ENCODE results near the gene NFATC2. TPM values are rescaled to one million over a fixed set of nuclear protein-coding genes. Genes with fewer than 3 reads are reported as not detected.

Gene NFATC2
- total RNA-seq, 2 experiments from 2014 or later = 53.3 to 56.9 TPM

GRCh38 chr20:51368461-51369211 lies 173.9 kb downstream of the NFATC2 start:
- H3K27me3 Mint-ChIP-seq = peaks cover 3% of the 10 kb centered on the region

DNA sequence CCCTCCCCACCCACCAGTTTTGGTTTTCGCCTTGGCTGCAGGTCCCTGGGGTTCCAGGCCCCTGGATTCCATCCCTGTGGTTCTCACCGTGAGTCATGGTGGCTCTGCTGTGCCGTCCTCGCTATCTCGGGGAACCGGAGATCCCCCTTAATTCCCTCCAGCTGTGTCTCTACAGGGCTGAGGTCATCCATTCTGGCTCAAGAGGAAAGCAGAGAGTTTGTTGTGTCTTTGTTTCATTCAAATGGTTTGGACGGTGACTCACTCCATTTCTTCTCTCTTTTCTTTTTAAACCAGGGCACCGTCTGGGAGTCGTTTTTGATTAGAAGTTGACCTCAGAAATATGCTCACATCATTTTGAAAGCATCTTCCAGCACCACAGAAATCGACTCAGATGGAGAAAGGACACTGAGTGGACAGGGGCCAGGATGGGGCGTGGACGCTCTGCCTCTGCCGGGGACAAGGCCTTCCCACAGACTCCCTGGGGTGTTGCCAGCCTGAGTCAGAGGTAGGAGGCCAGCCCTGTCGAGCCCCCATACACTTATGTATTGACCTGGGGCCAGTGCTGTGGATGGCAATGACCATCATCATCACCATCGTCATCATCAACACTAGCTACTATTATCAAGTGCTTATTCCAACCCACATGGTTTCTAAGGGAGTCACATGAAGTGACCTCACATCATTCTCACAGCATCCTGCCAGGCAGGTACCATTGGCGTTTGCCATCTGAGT lies 176.2 kb downstream of the NFATC2 start:
- DNase-seq = no peak
- CTCF ChIA-PET = interaction anchor here (0.6 kb wide), 1 partner anchor 230 kb away, joined by 4 read pairs; no protein-coding TSS in a partner anchor
- Mint-ChIP-seq H3K36me3 (ENCODE audit: low read depth) (peaks cover 5% of the 10 kb centered on the region), H3K4me1 (peaks cover 15% of the 10 kb centered on the region), H3K4me3 (no peak overlapping the region), H3K27me3 (peaks cover 3% of the 10 kb centered on the region), H3K9me3 (peaks cover 4% of the 10 kb centered on the region), H3K27ac (no peak overlapping the region)
- POLR2A ChIA-PET = no interaction called here

More at GRCh38 chr20:51368461-51369211, 173.9 kb downstream of the NFATC2 start:
- POLR2A ChIA-PET = no interaction called here
- Mint-ChIP-seq H3K9me3 (peaks cover 4% of the 10 kb centered on the region), H3K27ac (no peak overlapping the region), H3K36me3 (ENCODE audit: low read depth) (peaks cover 2% of the 10 kb centered on the region), H3K4me3 (no peak overlapping the region), H3K4me1 (peaks cover 9% of the 10 kb centered on the region)
- CTCF ChIA-PET = interaction anchor here (0.7 to 1.3 kb wide), 3 partner anchors 20 to 811 kb away, joined by 3 to 6 read pairs (median 5); no protein-coding TSS in a partner anchor
- no peak for DNase-seq

- Mint-ChIP-seq H3K27me3 (peaks cover 3% of the 10 kb centered on the region), H3K36me3 (ENCODE audit: low read depth) (peaks cover 5% of the 10 kb centered on the region), H3K9me3 (peaks cover 4% of the 10 kb centered on the region), H3K4me1 (peaks cover 15% of the 10 kb centered on the region), H3K27ac (no peak overlapping the region), H3K4me3 (no peak overlapping the region)
- CTCF ChIA-PET = no interaction called here
- POLR2A ChIA-PET = no interaction called here
- DNase-seq = no peak
Measured at GRCh38 chr20:51365670-51366069, 176.8 kb downstream of the NFATC2 start.

DNA sequence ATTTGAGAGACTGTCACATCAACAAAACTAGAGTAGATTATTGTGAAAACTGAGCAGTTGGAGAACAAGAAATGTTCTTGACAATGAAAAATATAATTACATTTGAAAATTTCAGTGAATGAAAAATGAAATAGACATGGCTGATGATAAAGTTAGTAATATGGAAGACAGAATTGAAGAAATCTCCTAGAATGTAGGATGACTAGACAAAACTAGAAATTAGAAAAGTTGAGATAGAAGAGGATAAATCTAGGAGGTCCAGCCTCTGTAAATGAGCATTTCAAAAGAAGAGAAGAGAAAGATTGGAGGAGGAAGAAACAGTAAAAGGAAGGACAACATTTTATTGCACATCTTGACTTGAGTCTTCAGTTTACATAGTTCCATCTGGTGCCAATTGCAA lies 178.7 kb downstream of the NFATC2 start:
- POLR2A ChIA-PET = no interaction called here
- Mint-ChIP-seq H3K27me3 (peaks cover 3% of the 10 kb centered on the region), H3K4me3 (no peak overlapping the region), H3K27ac (no peak overlapping the region), H3K4me1 (peaks cover 11% of the 10 kb centered on the region), H3K9me3 (peaks cover 4% of the 10 kb centered on the region), H3K36me3 (ENCODE audit: low read depth) (peaks cover 5% of the 10 kb centered on the region)
- DNase-seq = no peak
- CTCF ChIA-PET = no interaction called here

DNA sequence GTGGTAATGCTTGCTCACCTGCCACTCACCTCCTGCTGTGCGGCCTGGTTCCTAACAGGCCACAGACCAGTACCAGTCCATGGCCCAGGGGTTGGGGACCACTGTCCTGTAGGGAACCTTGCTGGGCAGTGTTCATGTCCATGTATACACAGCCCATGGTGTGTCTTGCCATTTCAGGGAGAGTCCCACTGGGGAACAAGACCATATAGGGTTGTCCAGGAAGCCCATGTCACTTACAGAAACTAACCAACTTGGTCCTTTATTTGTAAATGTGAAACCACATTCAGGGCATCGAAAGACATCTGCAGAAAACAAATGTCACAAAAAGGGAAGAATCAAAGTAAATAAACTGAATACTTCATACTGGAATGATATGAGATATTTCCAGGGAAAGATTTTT lies 179.1 kb downstream of the NFATC2 start:
- no peak overlapping the region for H3K27ac Mint-ChIP-seq
- H3K27me3 Mint-ChIP-seq = peaks cover 3% of the 10 kb centered on the region
- POLR2A ChIA-PET = no interaction called here
- CTCF ChIA-PET = no interaction called here
- H3K4me3 Mint-ChIP-seq = no peak overlapping the region
- H3K4me1 Mint-ChIP-seq = peaks cover 10% of the 10 kb centered on the region
- H3K36me3 Mint-ChIP-seq (ENCODE audit: low read depth) = peaks cover 5% of the 10 kb centered on the region
- peaks cover 4% of the 10 kb centered on the region for H3K9me3 Mint-ChIP-seq
- DNase-seq = no peak

DNA sequence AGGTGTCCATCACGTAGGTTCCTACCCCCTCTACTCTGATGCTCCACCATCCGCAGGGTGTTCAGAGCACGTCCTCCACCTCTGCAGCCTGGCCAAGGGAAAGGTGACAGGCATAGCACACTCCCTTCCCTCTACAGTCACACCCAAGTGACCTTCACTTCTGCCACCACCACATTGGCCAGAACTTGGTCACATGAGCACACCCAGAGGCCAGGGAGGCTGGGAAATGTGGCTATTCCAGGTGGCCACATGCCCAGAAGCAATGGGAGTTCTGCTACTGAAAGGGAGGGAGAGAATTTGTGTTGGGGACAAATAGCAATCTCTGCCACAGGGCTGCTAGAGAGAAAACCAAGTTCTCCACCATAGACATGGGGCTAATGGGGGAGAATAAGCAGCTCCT lies 180.3 kb downstream of the NFATC2 start:
- H3K27ac Mint-ChIP-seq = no peak overlapping the region
- H3K27me3 Mint-ChIP-seq = peaks cover 3% of the 10 kb centered on the region
- POLR2A ChIA-PET = no interaction called here
- CTCF ChIA-PET = no interaction called here
- peaks cover 10% of the 10 kb centered on the region for H3K4me1 Mint-ChIP-seq
- H3K9me3 Mint-ChIP-seq = peaks cover 4% of the 10 kb centered on the region
- no peak overlapping the region for H3K4me3 Mint-ChIP-seq
- DNase-seq = no peak
- peaks cover 5% of the 10 kb centered on the region for H3K36me3 Mint-ChIP-seq (ENCODE audit: low read depth)

DNA sequence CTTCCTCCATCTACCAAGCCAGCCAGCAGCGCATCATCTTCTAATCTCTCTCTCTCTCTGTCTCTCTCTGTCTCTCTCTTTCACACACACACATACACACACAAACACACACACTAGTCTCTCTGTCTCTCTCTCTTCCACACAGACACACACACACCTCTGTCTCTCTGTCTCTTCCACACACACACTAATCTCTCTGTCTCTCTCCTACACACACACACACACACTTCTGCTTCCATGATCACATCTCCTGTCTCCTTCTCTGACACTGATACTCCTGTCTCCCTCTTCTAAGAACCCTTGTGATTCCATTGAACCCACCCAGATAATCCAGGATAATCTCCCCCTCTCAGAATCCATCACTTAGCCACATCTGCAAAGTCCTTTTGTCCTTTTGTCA lies 181.3 kb downstream of the NFATC2 start:
- H3K27me3 Mint-ChIP-seq = no peaks in the 10 kb centered on the region
- H3K4me3 Mint-ChIP-seq = no peak overlapping the region
- H3K9me3 Mint-ChIP-seq = peaks cover 4% of the 10 kb centered on the region
- H3K36me3 Mint-ChIP-seq (ENCODE audit: low read depth) = peaks cover 5% of the 10 kb centered on the region
- ChIA-PET POLR2A (no interaction called here), CTCF (no interaction called here)
- H3K4me1 Mint-ChIP-seq = peaks cover 10% of the 10 kb centered on the region
- H3K27ac Mint-ChIP-seq = no peak overlapping the region
- DNase-seq = no peak

- Mint-ChIP-seq H3K4me1 (peaks cover 10% of the 10 kb centered on the region), H3K36me3 (ENCODE audit: low read depth) (peaks cover 5% of the 10 kb centered on the region), H3K27ac (no peak overlapping the region), H3K4me3 (no peak overlapping the region), H3K27me3 (no peaks in the 10 kb centered on the region), H3K9me3 (peaks cover 4% of the 10 kb centered on the region)
- ChIA-PET CTCF (interaction anchor here (0.6 kb wide), 1 partner anchor 223 kb away, joined by 4 read pairs; no protein-coding TSS in a partner anchor), POLR2A (no interaction called here)
- no peak for DNase-seq
Measured at GRCh38 chr20:51360451-51361201, 181.9 kb downstream of the NFATC2 start.

- CTCF ChIA-PET = interaction anchor here (0.6 kb wide), 1 partner anchor 222 kb away, joined by 4 read pairs; no protein-coding TSS in a partner anchor
Measured at GRCh38 chr20:51359947-51360346, 182.6 kb downstream of the NFATC2 start.

DNA sequence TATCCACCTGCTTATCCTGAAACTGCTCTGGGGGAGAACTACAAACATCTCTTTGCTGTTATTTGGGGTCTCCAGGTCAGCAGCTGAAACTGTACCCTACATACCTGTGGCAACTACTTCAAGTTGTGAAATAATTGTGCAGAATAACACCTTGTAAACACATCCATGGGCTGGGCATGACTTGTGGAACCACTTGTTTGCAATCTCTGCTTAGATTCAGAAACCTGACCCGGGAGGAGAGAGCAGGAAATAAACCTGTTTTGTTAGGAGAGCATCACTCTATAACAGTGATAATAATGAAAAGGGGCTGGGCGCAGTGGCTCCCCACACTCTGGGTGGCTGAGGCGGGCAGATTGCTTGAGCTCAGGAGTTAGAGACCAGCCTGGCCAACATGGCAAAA lies 183.1 kb downstream of the NFATC2 start:
- ChIA-PET CTCF (no interaction called here), POLR2A (no interaction called here)
- H3K27me3 Mint-ChIP-seq = no peaks in the 10 kb centered on the region
- H3K4me3 Mint-ChIP-seq = no peak overlapping the region
- H3K27ac Mint-ChIP-seq = no peak overlapping the region
- peaks cover 20% of the 10 kb centered on the region for H3K4me1 Mint-ChIP-seq
- peaks cover 2% of the 10 kb centered on the region for H3K9me3 Mint-ChIP-seq
- no peak for DNase-seq
- H3K36me3 Mint-ChIP-seq (ENCODE audit: low read depth) = peaks cover 5% of the 10 kb centered on the region

More at GRCh38 chr20:51359947-51360346, 182.6 kb downstream of the NFATC2 start:
- Mint-ChIP-seq H3K9me3 (peaks cover 2% of the 10 kb centered on the region), H3K4me3 (no peak overlapping the region), H3K27ac (no peak overlapping the region), H3K4me1 (peaks cover 15% of the 10 kb centered on the region), H3K27me3 (no peaks in the 10 kb centered on the region), H3K36me3 (ENCODE audit: low read depth) (peaks cover 5% of the 10 kb centered on the region)
- no peak for DNase-seq
- POLR2A ChIA-PET = no interaction called here

DNA sequence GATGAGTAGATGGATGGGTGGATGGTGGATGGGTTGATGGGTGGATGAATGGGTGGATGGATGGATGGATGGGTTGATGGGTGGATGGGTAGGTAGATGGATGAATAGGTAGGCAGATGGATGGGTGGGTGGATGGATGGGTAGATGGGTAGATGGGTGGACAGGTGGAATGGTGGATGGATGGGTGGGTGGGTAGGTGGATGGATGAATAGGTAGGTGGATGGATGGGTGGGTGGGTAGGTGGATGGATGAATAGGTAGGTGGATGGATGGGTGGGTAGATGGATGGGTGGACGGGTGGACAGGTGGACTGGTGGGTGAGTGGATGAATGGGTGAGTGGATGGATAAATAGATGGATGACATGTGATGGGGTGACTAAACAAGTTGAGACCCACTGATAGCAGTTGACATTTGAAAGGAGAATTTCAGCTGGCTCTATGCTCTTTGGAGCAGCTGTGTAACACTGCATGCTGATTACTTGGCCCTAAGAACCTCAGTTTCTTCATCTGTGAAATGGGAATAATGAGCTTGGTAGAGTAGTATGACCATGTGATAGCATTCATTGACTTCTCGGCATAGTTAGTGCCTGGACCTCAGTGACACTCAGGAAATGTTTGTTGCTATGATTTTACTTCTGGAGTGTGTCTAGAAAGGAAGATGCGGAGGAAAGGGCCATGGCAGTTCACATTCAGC lies 184.3 kb downstream of the NFATC2 start:
- CTCF ChIA-PET = no interaction called here
- POLR2A ChIA-PET = no interaction called here
- Mint-ChIP-seq H3K4me1 (peaks cover 13% of the 10 kb centered on the region), H3K27ac (no peak overlapping the region), H3K4me3 (no peak overlapping the region), H3K36me3 (ENCODE audit: low read depth) (no peaks in the 10 kb centered on the region), H3K9me3 (no peaks in the 10 kb centered on the region), H3K27me3 (no peaks in the 10 kb centered on the region)
- DNase-seq = no peak

- H3K9me3 Mint-ChIP-seq = no peaks in the 10 kb centered on the region
- CTCF ChIA-PET = no interaction called here
Measured at GRCh38 chr20:51357543-51357942, 185.0 kb downstream of the NFATC2 start.

GRCh38 chr20:51356871-51357270 lies 185.6 kb downstream of the NFATC2 start:
- DNase-seq = no peak
- no peak overlapping the region for H3K27ac Mint-ChIP-seq
- H3K4me3 Mint-ChIP-seq = no peak overlapping the region
- POLR2A ChIA-PET = no interaction called here
- CTCF ChIA-PET = no interaction called here
- H3K27me3 Mint-ChIP-seq = no peaks in the 10 kb centered on the region
- peaks cover 10% of the 10 kb centered on the region for H3K4me1 Mint-ChIP-seq
- no peaks in the 10 kb centered on the region for H3K9me3 Mint-ChIP-seq
- no peaks in the 10 kb centered on the region for H3K36me3 Mint-ChIP-seq (ENCODE audit: low read depth)

More at GRCh38 chr20:51357543-51357942, 185.0 kb downstream of the NFATC2 start:
- Mint-ChIP-seq H3K27ac (no peak overlapping the region), H3K4me1 (peaks cover 10% of the 10 kb centered on the region), H3K36me3 (ENCODE audit: low read depth) (no peaks in the 10 kb centered on the region), H3K27me3 (no peaks in the 10 kb centered on the region), H3K4me3 (no peak overlapping the region)
- POLR2A ChIA-PET = no interaction called here
- no peak for DNase-seq

All from activated CD4-positive, alpha-beta memory T cell treated with anti-CD3 and anti-CD28 coated beads, Interleukin-2, amount 10 ng/mL, durations not matched to agents 7 days and 5 days (primary cell).